H1 (cell line): ENCODE measurements around the gene PCDHGB7. TPM values are rescaled to one million over a fixed set of nuclear protein-coding genes. Genes with fewer than 3 reads are reported as not detected.
"Not testable (repeated sequence)": the region's sequence is repeated elsewhere in the genome, so short reads cannot be mapped to it uniquely, and the experiment has no call there.

Experiments used
- CTCF ChIA-PET: fragments of 300-600 bp; sonication (Branson Sonifier 250); formaldehyde crosslinking; loops from one replicate; lab custom pipeline; 2021; ENCODE audit not compliant: partially characterized antibody; lab: Charles Lee
- POLR2A ChIA-PET: fragments of 300-600 bp; sonication (Branson Sonifier 250); formaldehyde crosslinking; loops from one replicate; lab custom pipeline; 2021; ENCODE audit warnings: inconsistent platforms; ENCODE audit not compliant: partially characterized antibody; lab: Charles Lee
- DNase-seq, 2 experiments: peaks; one replicate each; pipeline versions ENCODE4 v3.0.0 to v3.0.0-alpha.2; 2010 to 2022; ENCODE audit warnings: low spot score in 2 of 2, low read depth in 1 of 2, mixed read lengths in 1 of 2
- FAIRE-seq: peaks from 2 replicates; lab custom pipeline; 2011; peaks lifted over from hg19 to GRCh38; lab: Jason Lieb, UNC
- H2AFZ ChIP-seq: 2 replicates; pipeline ENCODE4 v1.8.1; 2012; ENCODE audit warnings: low read length, inconsistent platforms
- H2AK5ac ChIP-seq: 2 replicates; pipeline ENCODE4 v1.6.1; 2013; ENCODE audit warnings: low read depth, low read length
- H2BK120ac ChIP-seq: replicated peaks from 2 replicates; pipeline ENCODE3; 2013; ENCODE audit warnings: low read depth, low read length, inconsistent platforms
- H2BK12ac ChIP-seq: 2 replicates; pipeline ENCODE4 v1.6.1; 2013; ENCODE audit warnings: low read depth, low read length
- H2BK15ac ChIP-seq: 2 replicates; pipeline ENCODE4 v1.6.1; 2013; ENCODE audit warnings: low read length
- H2BK20ac ChIP-seq: 2 replicates; pipeline ENCODE4 v1.6.1; 2013; ENCODE audit warnings: low read length
- H2BK5ac ChIP-seq: 2 replicates; pipeline ENCODE4 v1.6.1; 2013; ENCODE audit warnings: low read depth, low read length
- H3K14ac ChIP-seq: 2 replicates; pipeline ENCODE4 v1.6.1; 2013; ENCODE audit warnings: inconsistent platforms; ENCODE audit not compliant: insufficient read length
- H3K18ac ChIP-seq: 2 replicates; pipeline ENCODE4 v1.6.1; 2013; ENCODE audit warnings: low read length; ENCODE audit errors: extremely low read depth
- H3K23ac ChIP-seq: 2 replicates; pipeline ENCODE4 v1.6.1; 2013; ENCODE audit warnings: inconsistent platforms; ENCODE audit not compliant: insufficient read length
- H3K23me2 ChIP-seq: 2 replicates; pipeline ENCODE4 v1.6.1; 2013; ENCODE audit warnings: low read depth, low read length
- H3K27ac ChIP-seq: 2 replicates; pipeline ENCODE4 v1.6.1; 2011; ENCODE audit warnings: low read depth, low read length, inconsistent platforms
- H3K27me3 ChIP-seq, 4 experiments: replicated peaks in 1 of 4; 1 replicate in 1 of 4; 2 replicates in 3 of 4; pipeline versions ENCODE4 v1.6.1 to v1.8.1; 2011 to 2013; ENCODE audit warnings: low read length in 3 of 4, mild to moderate bottlenecking in 3 of 4, inconsistent platforms in 2 of 4, mixed read lengths in 2 of 4, moderate library complexity in 1 of 4; ENCODE audit not compliant: control insufficient read depth in 3 of 4, insufficient read depth in 3 of 4; ENCODE audit errors: extremely low read depth in 1 of 4
- H3K36me3 ChIP-seq, 4 experiments: 2 replicates each; pipeline versions ENCODE4 v1.6.1 to v1.8.1; 2011 to 2013; ENCODE audit warnings: mild to moderate bottlenecking in 4 of 4, low read length in 3 of 4, moderate library complexity in 2 of 4, control low read depth in 1 of 4, inconsistent platforms in 1 of 4; ENCODE audit not compliant: insufficient read depth in 4 of 4, control insufficient read depth in 2 of 4
- H3K4ac ChIP-seq: replicated peaks from 2 replicates; pipeline ENCODE3; 2013; ENCODE audit warnings: low read length, low read depth, mixed read lengths, inconsistent platforms; ENCODE audit not compliant: insufficient read length
- H3K4me1 ChIP-seq, 4 experiments: replicated peaks in 1 of 4; 1 replicate in 1 of 4; 2 replicates in 3 of 4; pipeline versions ENCODE4 v1.6.1 to v1.8.1; 2011 to 2013; ENCODE audit warnings: low read length in 3 of 4, inconsistent platforms in 2 of 4, mixed read lengths in 1 of 4; ENCODE audit not compliant: insufficient read depth in 4 of 4, control insufficient read depth in 3 of 4
- H3K4me2 ChIP-seq, 2 experiments: 2 replicates each; pipeline versions ENCODE4 v1.6.1 to v1.8.1; 2011 to 2013; ENCODE audit warnings: low read depth in 2 of 2, low read length in 2 of 2, control low read depth in 1 of 2, inconsistent platforms in 1 of 2, mild to moderate bottlenecking in 1 of 2; ENCODE audit not compliant: insufficient read depth in 1 of 2
- H3K4me3 ChIP-seq, 4 experiments: fragments of 200-600, 300-600 bp in 1 of 4; sonication (generic), shearing (Covaris generic), sonication (Bioruptor Twin) in 1 of 4; 2 replicates each; pipeline versions ENCODE4 v1.5.1 to v1.8.1; 2011 to 2016; ENCODE audit warnings: low read length in 4 of 4, low read depth in 3 of 4, control low read depth in 2 of 4, inconsistent platforms in 2 of 4, mild to moderate bottlenecking in 2 of 4, mixed read lengths in 1 of 4, moderate library complexity in 1 of 4; ENCODE audit not compliant: insufficient read depth in 2 of 4; ENCODE audit errors: extremely low read depth in 1 of 4
- H3K56ac ChIP-seq: replicated peaks from 2 replicates; pipeline ENCODE3; 2013; ENCODE audit warnings: low read depth, mild to moderate bottlenecking, mixed read lengths, low read length, inconsistent platforms; ENCODE audit not compliant: insufficient read length
- H3K79me1 ChIP-seq: 2 replicates; pipeline ENCODE4 v1.6.1; 2013; ENCODE audit warnings: low read depth, low read length, control low read depth
- H3K79me2 ChIP-seq, 2 experiments: 2 replicates each; pipeline versions ENCODE4 v1.6.1 to v1.8.1; 2012 to 2013; ENCODE audit warnings: low read length in 2 of 2, mild to moderate bottlenecking in 2 of 2, inconsistent platforms in 1 of 2; ENCODE audit not compliant: insufficient read depth in 2 of 2, control insufficient read depth in 1 of 2
- H3K9ac ChIP-seq, 4 experiments: replicated peaks in 1 of 4; 1 replicate in 1 of 4; 2 replicates in 3 of 4; pipeline versions ENCODE4 v1.6.1 to v1.8.1; 2011 to 2013; ENCODE audit warnings: low read depth in 3 of 4, low read length in 3 of 4, control low read depth in 2 of 4, mild to moderate bottlenecking in 2 of 4, moderate library complexity in 2 of 4, inconsistent platforms in 1 of 4; ENCODE audit errors: extremely low read depth in 1 of 4
- H3K9me3 ChIP-seq, 2 experiments: 2 replicates each; pipeline versions ENCODE4 v1.6.1 to v1.8.1; 2012 to 2013; ENCODE audit warnings: mild to moderate bottlenecking in 2 of 2, moderate library complexity in 2 of 2, control low read depth in 1 of 2, inconsistent platforms in 1 of 2, low read depth in 1 of 2, low read length in 1 of 2, mixed read lengths in 1 of 2; ENCODE audit not compliant: insufficient read depth in 2 of 2
- H4K20me1 ChIP-seq, 2 experiments: replicated peaks in 1 of 2; 2 replicates each; pipeline versions ENCODE3 to v1.8.1; 2011 to 2013; ENCODE audit warnings: inconsistent platforms in 2 of 2, low read length in 2 of 2, mild to moderate bottlenecking in 1 of 2; ENCODE audit not compliant: insufficient read depth in 2 of 2, control insufficient read depth in 1 of 2
- H4K5ac ChIP-seq: 2 replicates; pipeline ENCODE4 v1.6.1; 2013; ENCODE audit warnings: low read length, low read depth, mixed read lengths, inconsistent platforms; ENCODE audit not compliant: insufficient read length
- H4K8ac ChIP-seq: 2 replicates; pipeline ENCODE4 v1.8.0; 2013; ENCODE audit warnings: mild to moderate bottlenecking, moderate library complexity, low read length, inconsistent platforms; ENCODE audit not compliant: insufficient read depth; ENCODE audit errors: extremely low read depth
- H4K91ac ChIP-seq: replicated peaks from 2 replicates; pipeline ENCODE3; 2013; ENCODE audit warnings: low read length, mixed read lengths, inconsistent platforms; ENCODE audit not compliant: insufficient read length
- WGBS, 2 experiments: shearing (Covaris generic) in 1 of 2; methylation state at CpG; one replicate each; pipeline versions ENCODE4 v1.1.6 to v1.1.7; 2013 to 2015; ENCODE audit warnings: low lambda C conversion rate in 2 of 2, mixed read lengths in 2 of 2, inconsistent platforms in 1 of 2, low coverage in 1 of 2, missing lambda C conversion rate in 1 of 2; ENCODE audit not compliant: insufficient replicate concordance in 2 of 2, insufficient coverage in 1 of 2, insufficient read length in 1 of 2; ENCODE audit errors: extremely low coverage in 1 of 2, missing lambda C conversion rate in 1 of 2; 5-methylcytosine and 5-hydroxymethylcytosine counted together
- polyA plus RNA-seq, 7 experiments: library from polyadenylated mRNA; depleted of rRNA in 3 of 7; stranded (reverse) in 5 of 7; unstranded in 2 of 7; fragments of >200 nt in 5 of 7; fragments of 200-250 nt in 2 of 7; gene quantifications; 1 replicate in 5 of 7; 2 replicates in 1 of 7; 4 replicates in 1 of 7; pipeline versions ENCODE4 v1.2.1 to v1.2.3, GENCODE V29; 2011 to 2013; ENCODE audit warnings: missing spikeins in 2 of 7, mixed read lengths in 2 of 7
- total RNA-seq: library from RNA; stranded (reverse); fragmentation: NEBNext Ultra II Directional; extraction: Animal tissue kit (Norgen Biotek cat#: 25700); gene quantifications from 2 replicates; pipeline ENCODE4 v1.2.1, GENCODE V29; 2021
- TF ChIP-seq, protein P1 (sequence below), 3 experiments: IDR thresholded peaks; 1 replicate in 2 of 3; 2 replicates in 1 of 3; pipeline versions ENCODE4 v1.5.1 to v1.6.1; 2011; ENCODE audit warnings: low read length in 3 of 3, mild to moderate bottlenecking in 3 of 3, inconsistent platforms in 2 of 3, low read depth in 1 of 3, moderate library complexity in 1 of 3; ENCODE audit not compliant: insufficient read depth in 1 of 3; ENCODE audit errors: control extremely low read depth in 1 of 3

PCDHGB7 gene
- total and polyA plus RNA-seq, 2 of the 8 experiments (the other 6 are each of a cell fraction or from before 2014, with no cell fraction given) = 4.1 to 9.5 TPM

DNA sequence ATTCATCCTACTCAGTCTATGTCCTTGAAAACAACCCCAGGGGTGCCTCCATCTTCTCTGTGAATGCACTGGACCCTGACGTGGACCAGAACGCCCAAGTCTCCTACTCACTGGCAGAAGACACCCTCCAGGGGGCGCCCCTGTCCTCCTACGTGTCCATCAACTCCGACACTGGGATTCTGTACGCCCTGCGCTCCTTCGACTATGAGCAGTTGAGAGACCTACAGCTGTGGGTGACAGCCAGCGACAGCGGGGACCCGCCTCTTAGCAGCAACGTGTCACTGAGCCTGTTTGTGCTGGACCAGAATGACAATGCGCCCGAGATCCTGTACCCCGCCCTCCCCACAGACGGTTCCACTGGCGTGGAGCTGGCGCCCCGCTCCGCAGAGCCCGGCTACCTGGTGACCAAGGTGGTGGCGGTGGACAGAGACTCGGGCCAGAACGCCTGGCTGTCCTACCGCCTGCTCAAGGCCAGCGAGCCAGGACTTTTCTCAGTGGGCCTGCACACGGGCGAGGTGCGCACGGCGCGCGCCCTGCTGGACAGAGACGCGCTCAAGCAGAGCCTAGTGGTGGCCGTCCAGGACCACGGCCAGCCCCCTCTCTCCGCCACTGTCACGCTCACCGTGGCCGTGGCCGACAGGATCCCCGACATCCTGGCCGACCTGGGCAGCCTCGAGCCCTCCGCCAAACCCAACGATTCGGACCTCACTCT, 41.9 kb upstream of the PCDHGB7 start:
- H2BK120ac ChIP-seq, H2BK5ac ChIP-seq, H2BK20ac ChIP-seq, H3K4me3 ChIP-seq, H2BK15ac ChIP-seq, H3K4me2 ChIP-seq, H3K27ac ChIP-seq, H3K36me3 ChIP-seq, POLR2A ChIA-PET, H3K56ac ChIP-seq, H2AK5ac ChIP-seq, H4K5ac ChIP-seq, H3K23ac ChIP-seq, H3K9ac ChIP-seq, H4K91ac ChIP-seq, H3K23me2 ChIP-seq, H3K27me3 ChIP-seq, H2AFZ ChIP-seq, H4K20me1 ChIP-seq, H3K4ac ChIP-seq, FAIRE-seq, H3K79me2 ChIP-seq, H3K4me1 ChIP-seq, H4K8ac ChIP-seq, H3K18ac ChIP-seq, H3K79me1 ChIP-seq, H2BK12ac ChIP-seq, H3K14ac ChIP-seq: not testable (repeated sequence)
- peak in 1 of 2 experiments; percentile 47 for DNase-seq
- WGBS, 2 experiments = 94% methylated on average over 24 of the region's 48 CpGs; no CpG with 5 or more reads in 1 of the 2 experiments
- CTCF ChIA-PET = interaction anchor here (0.8 to 2.9 kb wide), 8 partner anchors 12 to 146 kb away, joined by 3 to 11 read pairs (median 5); partner anchors contain the start of genes PCDHGA5, PCDHGB2 and PCDHGB4
- TF ChIP-seq, protein P1, sequence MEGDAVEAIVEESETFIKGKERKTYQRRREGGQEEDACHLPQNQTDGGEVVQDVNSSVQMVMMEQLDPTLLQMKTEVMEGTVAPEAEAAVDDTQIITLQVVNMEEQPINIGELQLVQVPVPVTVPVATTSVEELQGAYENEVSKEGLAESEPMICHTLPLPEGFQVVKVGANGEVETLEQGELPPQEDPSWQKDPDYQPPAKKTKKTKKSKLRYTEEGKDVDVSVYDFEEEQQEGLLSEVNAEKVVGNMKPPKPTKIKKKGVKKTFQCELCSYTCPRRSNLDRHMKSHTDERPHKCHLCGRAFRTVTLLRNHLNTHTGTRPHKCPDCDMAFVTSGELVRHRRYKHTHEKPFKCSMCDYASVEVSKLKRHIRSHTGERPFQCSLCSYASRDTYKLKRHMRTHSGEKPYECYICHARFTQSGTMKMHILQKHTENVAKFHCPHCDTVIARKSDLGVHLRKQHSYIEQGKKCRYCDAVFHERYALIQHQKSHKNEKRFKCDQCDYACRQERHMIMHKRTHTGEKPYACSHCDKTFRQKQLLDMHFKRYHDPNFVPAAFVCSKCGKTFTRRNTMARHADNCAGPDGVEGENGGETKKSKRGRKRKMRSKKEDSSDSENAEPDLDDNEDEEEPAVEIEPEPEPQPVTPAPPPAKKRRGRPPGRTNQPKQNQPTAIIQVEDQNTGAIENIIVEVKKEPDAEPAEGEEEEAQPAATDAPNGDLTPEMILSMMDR (IDR thresholded peaks at IDR 0.05; ENCODE audit: control extremely low read depth in 1 of 3, insufficient read depth in 1 of 3, low read depth in 1 of 3, low read length in 3 of 3) = peak in 2 of 3 experiments; percentile 6 to 24; a peak in 3 of 4 replicates
- H3K9me3 ChIP-seq = peaks cover 36 to 45% of the 10 kb centered on the region in 2 experiments; a peak in 3 of 4 replicates
